Epidermal melanocyte (primary cell): ENCODE data around the gene PPP1R37.

ENCODE experiments used
- DNase-seq: peaks from one replicate; pipeline ENCODE4 v3.0.0; 2011; ENCODE audit warnings: low spot score; ENCODE audit not compliant: insufficient read length

The PPP1R37 gene

GRCh38 chr19:45195764-45196163 is 102.8 kb downstream of the PPP1R37 start:
- no peak for DNase-seq
